ENCODE results near the gene TGOLN2.

DNA sequence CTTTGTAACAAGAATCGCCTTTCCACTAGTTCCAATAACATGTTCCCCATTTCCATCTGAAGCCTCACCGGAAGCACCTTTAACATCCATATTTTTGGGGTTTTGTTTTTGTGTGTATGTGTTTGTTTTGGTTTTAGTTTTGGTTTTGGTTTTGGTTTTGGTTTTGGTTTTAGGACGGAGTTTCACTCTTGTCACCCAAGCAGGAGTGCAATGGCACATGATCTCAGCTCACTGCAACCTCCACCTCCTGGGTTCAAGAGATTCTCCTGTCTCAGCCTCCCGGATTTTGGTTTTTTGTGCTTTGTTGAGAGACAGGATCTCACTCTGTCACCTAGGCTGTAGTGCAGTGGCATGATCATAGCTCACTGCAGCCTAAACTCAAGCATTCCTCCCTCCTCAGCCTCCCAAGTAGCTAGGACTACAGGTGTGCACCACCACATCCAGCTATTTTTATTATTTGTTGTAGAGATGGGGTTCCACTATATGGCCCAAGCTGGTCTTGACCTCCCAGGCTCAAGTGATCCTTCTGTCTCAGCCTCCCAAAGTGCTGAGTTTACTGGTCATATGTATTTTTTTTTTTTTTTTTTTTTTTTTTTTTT lies 36.3 kb downstream of the TGOLN2 start:
- TF ChIP-seq FOXA1 (IDR thresholded peaks at IDR 0.05) (no peak), SUZ12 (IDR thresholded peaks at IDR 0.05) (no peak), TARDBP (IDR thresholded peaks at IDR 0.05) (no peak)
- TF ChIP-seq, protein P1, sequence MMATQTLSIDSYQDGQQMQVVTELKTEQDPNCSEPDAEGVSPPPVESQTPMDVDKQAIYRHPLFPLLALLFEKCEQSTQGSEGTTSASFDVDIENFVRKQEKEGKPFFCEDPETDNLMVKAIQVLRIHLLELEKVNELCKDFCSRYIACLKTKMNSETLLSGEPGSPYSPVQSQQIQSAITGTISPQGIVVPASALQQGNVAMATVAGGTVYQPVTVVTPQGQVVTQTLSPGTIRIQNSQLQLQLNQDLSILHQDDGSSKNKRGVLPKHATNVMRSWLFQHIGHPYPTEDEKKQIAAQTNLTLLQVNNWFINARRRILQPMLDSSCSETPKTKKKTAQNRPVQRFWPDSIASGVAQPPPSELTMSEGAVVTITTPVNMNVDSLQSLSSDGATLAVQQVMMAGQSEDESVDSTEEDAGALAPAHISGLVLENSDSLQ (IDR thresholded peaks at IDR 0.05): no peak
